GM23338 (cell line): ENCODE data around the gene SH2D4B. TPM values are rescaled to one million over a fixed set of nuclear protein-coding genes. Genes with fewer than 3 reads are reported as not detected.

Experiments
- ATAC-seq: fragments of 200-7000 bp; cut with Tn5 transposase; 3 replicates; pipeline ENCODE4 v1.9.1; 2020
- DNase-seq: peaks from one replicate; pipeline ENCODE4 v3.0.0-alpha.2; 2015; ENCODE audit warnings: low spot score
- H2AFZ ChIP-seq: fragments of 200-600 bp; sonication (generic); 2 replicates; pipeline ENCODE4 v1.8.0; 2016; ENCODE audit warnings: antibody characterized with exemption, mild to moderate bottlenecking, moderate library complexity
- H3F3A ChIP-seq: fragments of 200-600 bp; sonication (generic); replicated peaks from 2 replicates; pipeline ENCODE4 v1.8.0; 2017; ENCODE audit warnings: antibody characterized with exemption, mixed run types, low read depth
- H3K27ac ChIP-seq: fragments of 200-600 bp; sonication (generic); 2 replicates; pipeline ENCODE4 v1.6.1; 2016; ENCODE audit warnings: low read depth
- H3K27me3 ChIP-seq: fragments of 200-600 bp; sonication (generic); 2 replicates; pipeline ENCODE4 v1.8.0; 2016; ENCODE audit warnings: mild to moderate bottlenecking, mixed run types, moderate library complexity; ENCODE audit not compliant: insufficient read depth
- H3K36me3 ChIP-seq: fragments of 200-600 bp; sonication (generic); 2 replicates; pipeline ENCODE4 v1.8.0; 2016; ENCODE audit warnings: mild to moderate bottlenecking; ENCODE audit not compliant: insufficient read depth
- H3K4me1 ChIP-seq: fragments of 200-600 bp; sonication (generic); 2 replicates; pipeline ENCODE4 v1.8.0; 2016; ENCODE audit warnings: mild to moderate bottlenecking, moderate library complexity; ENCODE audit not compliant: insufficient read depth
- H3K4me2 ChIP-seq: fragments of 200-600 bp; sonication (generic); 2 replicates; pipeline ENCODE4 v1.7.1; 2017; ENCODE audit warnings: mixed run types
- H3K4me3 ChIP-seq: fragments of 200-600 bp; sonication (generic); 2 replicates; pipeline ENCODE4 v1.6.1; 2016; ENCODE audit warnings: mixed run types
- H3K79me2 ChIP-seq: fragments of 200-600 bp; sonication (generic); replicated peaks from 2 replicates; pipeline ENCODE4 v1.8.0; 2017; ENCODE audit warnings: mild to moderate bottlenecking; ENCODE audit not compliant: insufficient read depth
- H3K9me2 ChIP-seq: fragments of 200-600 bp; sonication (generic); 2 replicates; pipeline ENCODE4 v1.8.0; 2017; ENCODE audit not compliant: insufficient read depth
- H4K20me1 ChIP-seq: fragments of 200-600 bp; sonication (generic); replicated peaks from 2 replicates; pipeline ENCODE4 v1.8.0; 2017; ENCODE audit warnings: mild to moderate bottlenecking; ENCODE audit not compliant: insufficient read depth
- H3K27ac Mint-ChIP-seq: 2 replicates; pipeline ENCODE4 v1.8.0; 2020; ENCODE audit warnings: inconsistent platforms, mild to moderate bottlenecking, moderate library complexity, mixed read lengths
- H3K27me3 Mint-ChIP-seq: 3 replicates; pipeline ENCODE4 v1.8.0; 2022; ENCODE audit warnings: low read depth, mild to moderate bottlenecking, moderate library complexity, mixed read lengths, inconsistent platforms; ENCODE audit not compliant: insufficient read depth, poor library complexity
- H3K36me3 Mint-ChIP-seq: 3 replicates; pipeline ENCODE4 v1.8.0; 2021; ENCODE audit warnings: low read depth, mild to moderate bottlenecking, inconsistent platforms, moderate library complexity, mixed read lengths
- H3K4me1 Mint-ChIP-seq: 3 replicates; pipeline ENCODE4 v1.8.0; 2020; ENCODE audit warnings: mild to moderate bottlenecking, inconsistent platforms, mixed read lengths
- H3K4me3 Mint-ChIP-seq: 3 replicates; pipeline ENCODE4 v1.8.0; 2021; ENCODE audit warnings: moderate library complexity, mild to moderate bottlenecking, inconsistent platforms, mixed read lengths
- H3K9me3 Mint-ChIP-seq: 3 replicates; pipeline ENCODE4 v1.8.0; 2020; ENCODE audit warnings: moderate library complexity, mild to moderate bottlenecking, inconsistent platforms, mixed read lengths
- CREB1 ChIP-seq: fragments of 250-450 bp; sonication (Bioruptor Pico); IDR thresholded peaks from 2 replicates; pipeline ENCODE4 v1.5.0; 2020; ENCODE audit warnings: low read depth, mild to moderate bottlenecking, moderate library complexity
- EZH2 ChIP-seq: fragments of 200-600 bp; sonication (generic); IDR thresholded peaks from one replicate; pipeline ENCODE4 v1.8.0; 2017; ENCODE audit warnings: antibody characterized with exemption, mild to moderate bottlenecking, low read depth; ENCODE audit not compliant: unreplicated experiment
- EZH2phosphoT487 ChIP-seq: fragments of 200-600 bp; sonication (generic); IDR thresholded peaks from one replicate; pipeline ENCODE4 v1.8.1; 2018; ENCODE audit warnings: antibody characterized with exemption; ENCODE audit not compliant: unreplicated experiment
- JUNB ChIP-seq: IDR thresholded peaks from one replicate; pipeline ENCODE4 v1.6.1; 2016; ENCODE audit warnings: antibody characterized with exemption; ENCODE audit not compliant: unreplicated experiment
- NANOG ChIP-seq: IDR thresholded peaks from 2 replicates; pipeline ENCODE4 v1.6.1; 2016; ENCODE audit warnings: antibody characterized with exemption, borderline replicate concordance
- POLR2AphosphoS5 ChIP-seq: IDR thresholded peaks from 2 replicates; pipeline ENCODE4 v1.6.1; 2016; ENCODE audit warnings: antibody characterized with exemption, low read depth
- STAT1 ChIP-seq: IDR thresholded peaks from one replicate; pipeline ENCODE4 v1.6.1; 2016; ENCODE audit warnings: antibody characterized with exemption; ENCODE audit not compliant: unreplicated experiment
- ZNF114 ChIP-seq: fragments of 250-450 bp; sonication (Bioruptor Pico); IDR thresholded peaks from 2 replicates; pipeline ENCODE4 v1.5.0; 2020; ENCODE audit warnings: mild to moderate bottlenecking, moderate library complexity
- ZNF331 ChIP-seq: fragments of 250-450 bp; sonication (Bioruptor Pico); IDR thresholded peaks from 2 replicates; pipeline ENCODE4 v1.5.0; 2020; ENCODE audit warnings: low read depth, mild to moderate bottlenecking, moderate library complexity
- polyA plus RNA-seq: library from polyadenylated mRNA; unstranded; fragments of >200 nt; fragmentation: Nextera tagmentation; extraction: Ambion mirVana; gene quantifications from 2 replicates; pipeline ENCODE4 v1.2.1, GENCODE V29; 2016
- total RNA-seq: library from RNA; depleted of rRNA; stranded (reverse); fragments of >200 nt; shearing (Covaris generic); gene quantifications from 2 replicates; pipeline ENCODE4 v1.2.3, GENCODE V29; 2014
- TF ChIP-seq, protein P1 (sequence below): IDR thresholded peaks from 2 replicates; pipeline ENCODE4 v1.6.1; 2016; ENCODE audit warnings: antibody characterized with exemption
- TF ChIP-seq, protein P2 (sequence below): fragments of 250-450 bp; sonication (Bioruptor Pico); IDR thresholded peaks from 2 replicates; pipeline ENCODE4 v1.5.0; 2020; ENCODE audit warnings: mild to moderate bottlenecking, moderate library complexity
- TF ChIP-seq, protein P3 (sequence below), 2 experiments: fragments of 200-600 bp in 1 of 2; sonication (generic) in 1 of 2; conservative IDR thresholded peaks; 2 replicates each; pipeline versions ENCODE4 v1.5.1 to v1.6.1; 2016 to 2017; ENCODE audit warnings: antibody characterized with exemption in 2 of 2, low read depth in 2 of 2, mild to moderate bottlenecking in 2 of 2, moderate library complexity in 1 of 2
- TF ChIP-seq, protein P4 (sequence below): IDR thresholded peaks from one replicate; pipeline ENCODE4 v1.6.1; 2018; ENCODE audit warnings: antibody characterized with exemption; ENCODE audit not compliant: unreplicated experiment

SH2D4B gene
- total and polyA plus RNA-seq, 2 experiments from 2014 or later, result 0.08 TPM; not detected in 1

DNA sequence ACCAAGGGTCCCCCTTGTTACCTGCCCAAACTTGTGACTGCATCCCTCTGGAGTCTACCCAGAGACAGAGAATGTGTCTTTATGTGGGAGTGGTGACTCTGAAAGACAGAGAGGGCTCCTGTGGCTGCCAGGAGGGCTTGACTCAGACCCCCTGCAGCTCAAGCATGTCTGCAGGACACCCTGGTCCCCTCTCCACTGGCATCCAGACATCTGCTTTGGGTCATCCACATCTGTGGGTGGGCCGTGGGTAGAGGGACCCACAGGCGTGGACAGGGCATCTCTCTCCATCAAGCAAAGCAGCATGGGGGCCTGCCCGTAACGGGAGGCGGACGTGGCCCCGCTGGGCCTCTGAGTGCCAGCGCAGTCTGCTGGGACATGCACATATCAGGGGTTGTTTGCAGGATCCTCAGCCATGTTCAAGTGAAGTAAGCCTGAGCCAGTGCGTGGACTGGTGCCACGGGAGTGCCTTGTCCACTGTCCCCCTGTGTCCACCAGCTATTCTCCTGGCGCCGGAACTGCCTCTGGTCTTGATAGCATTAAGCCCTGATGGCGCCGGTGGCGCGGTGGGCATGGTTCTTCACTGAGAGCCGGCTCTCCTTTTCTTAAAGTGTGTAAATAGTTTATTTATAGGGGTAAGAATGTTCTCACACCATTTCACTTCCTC is 19.4 kb upstream of the SH2D4B start:
- H3K27me3 Mint-ChIP-seq, result peaks cover 7% of the 10 kb centered on the region
- no peak overlapping the region for H3K4me2 ChIP-seq
- TF ChIP-seq ZNF331 (CRISPR knock-in tag) (no peak), EZH2phosphoT487 (no peak), EZH2 (no peak), NANOG (no peak), CREB1 (CRISPR knock-in tag) (no peak), ZNF114 (CRISPR knock-in tag) (no peak), JUNB (no peak), STAT1 (no peak), POLR2AphosphoS5 (no peak)
- TF ChIP-seq, protein P1, sequence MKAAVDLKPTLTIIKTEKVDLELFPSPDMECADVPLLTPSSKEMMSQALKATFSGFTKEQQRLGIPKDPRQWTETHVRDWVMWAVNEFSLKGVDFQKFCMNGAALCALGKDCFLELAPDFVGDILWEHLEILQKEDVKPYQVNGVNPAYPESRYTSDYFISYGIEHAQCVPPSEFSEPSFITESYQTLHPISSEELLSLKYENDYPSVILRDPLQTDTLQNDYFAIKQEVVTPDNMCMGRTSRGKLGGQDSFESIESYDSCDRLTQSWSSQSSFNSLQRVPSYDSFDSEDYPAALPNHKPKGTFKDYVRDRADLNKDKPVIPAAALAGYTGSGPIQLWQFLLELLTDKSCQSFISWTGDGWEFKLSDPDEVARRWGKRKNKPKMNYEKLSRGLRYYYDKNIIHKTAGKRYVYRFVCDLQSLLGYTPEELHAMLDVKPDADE, result no peak
- TF ChIP-seq, protein P2, sequence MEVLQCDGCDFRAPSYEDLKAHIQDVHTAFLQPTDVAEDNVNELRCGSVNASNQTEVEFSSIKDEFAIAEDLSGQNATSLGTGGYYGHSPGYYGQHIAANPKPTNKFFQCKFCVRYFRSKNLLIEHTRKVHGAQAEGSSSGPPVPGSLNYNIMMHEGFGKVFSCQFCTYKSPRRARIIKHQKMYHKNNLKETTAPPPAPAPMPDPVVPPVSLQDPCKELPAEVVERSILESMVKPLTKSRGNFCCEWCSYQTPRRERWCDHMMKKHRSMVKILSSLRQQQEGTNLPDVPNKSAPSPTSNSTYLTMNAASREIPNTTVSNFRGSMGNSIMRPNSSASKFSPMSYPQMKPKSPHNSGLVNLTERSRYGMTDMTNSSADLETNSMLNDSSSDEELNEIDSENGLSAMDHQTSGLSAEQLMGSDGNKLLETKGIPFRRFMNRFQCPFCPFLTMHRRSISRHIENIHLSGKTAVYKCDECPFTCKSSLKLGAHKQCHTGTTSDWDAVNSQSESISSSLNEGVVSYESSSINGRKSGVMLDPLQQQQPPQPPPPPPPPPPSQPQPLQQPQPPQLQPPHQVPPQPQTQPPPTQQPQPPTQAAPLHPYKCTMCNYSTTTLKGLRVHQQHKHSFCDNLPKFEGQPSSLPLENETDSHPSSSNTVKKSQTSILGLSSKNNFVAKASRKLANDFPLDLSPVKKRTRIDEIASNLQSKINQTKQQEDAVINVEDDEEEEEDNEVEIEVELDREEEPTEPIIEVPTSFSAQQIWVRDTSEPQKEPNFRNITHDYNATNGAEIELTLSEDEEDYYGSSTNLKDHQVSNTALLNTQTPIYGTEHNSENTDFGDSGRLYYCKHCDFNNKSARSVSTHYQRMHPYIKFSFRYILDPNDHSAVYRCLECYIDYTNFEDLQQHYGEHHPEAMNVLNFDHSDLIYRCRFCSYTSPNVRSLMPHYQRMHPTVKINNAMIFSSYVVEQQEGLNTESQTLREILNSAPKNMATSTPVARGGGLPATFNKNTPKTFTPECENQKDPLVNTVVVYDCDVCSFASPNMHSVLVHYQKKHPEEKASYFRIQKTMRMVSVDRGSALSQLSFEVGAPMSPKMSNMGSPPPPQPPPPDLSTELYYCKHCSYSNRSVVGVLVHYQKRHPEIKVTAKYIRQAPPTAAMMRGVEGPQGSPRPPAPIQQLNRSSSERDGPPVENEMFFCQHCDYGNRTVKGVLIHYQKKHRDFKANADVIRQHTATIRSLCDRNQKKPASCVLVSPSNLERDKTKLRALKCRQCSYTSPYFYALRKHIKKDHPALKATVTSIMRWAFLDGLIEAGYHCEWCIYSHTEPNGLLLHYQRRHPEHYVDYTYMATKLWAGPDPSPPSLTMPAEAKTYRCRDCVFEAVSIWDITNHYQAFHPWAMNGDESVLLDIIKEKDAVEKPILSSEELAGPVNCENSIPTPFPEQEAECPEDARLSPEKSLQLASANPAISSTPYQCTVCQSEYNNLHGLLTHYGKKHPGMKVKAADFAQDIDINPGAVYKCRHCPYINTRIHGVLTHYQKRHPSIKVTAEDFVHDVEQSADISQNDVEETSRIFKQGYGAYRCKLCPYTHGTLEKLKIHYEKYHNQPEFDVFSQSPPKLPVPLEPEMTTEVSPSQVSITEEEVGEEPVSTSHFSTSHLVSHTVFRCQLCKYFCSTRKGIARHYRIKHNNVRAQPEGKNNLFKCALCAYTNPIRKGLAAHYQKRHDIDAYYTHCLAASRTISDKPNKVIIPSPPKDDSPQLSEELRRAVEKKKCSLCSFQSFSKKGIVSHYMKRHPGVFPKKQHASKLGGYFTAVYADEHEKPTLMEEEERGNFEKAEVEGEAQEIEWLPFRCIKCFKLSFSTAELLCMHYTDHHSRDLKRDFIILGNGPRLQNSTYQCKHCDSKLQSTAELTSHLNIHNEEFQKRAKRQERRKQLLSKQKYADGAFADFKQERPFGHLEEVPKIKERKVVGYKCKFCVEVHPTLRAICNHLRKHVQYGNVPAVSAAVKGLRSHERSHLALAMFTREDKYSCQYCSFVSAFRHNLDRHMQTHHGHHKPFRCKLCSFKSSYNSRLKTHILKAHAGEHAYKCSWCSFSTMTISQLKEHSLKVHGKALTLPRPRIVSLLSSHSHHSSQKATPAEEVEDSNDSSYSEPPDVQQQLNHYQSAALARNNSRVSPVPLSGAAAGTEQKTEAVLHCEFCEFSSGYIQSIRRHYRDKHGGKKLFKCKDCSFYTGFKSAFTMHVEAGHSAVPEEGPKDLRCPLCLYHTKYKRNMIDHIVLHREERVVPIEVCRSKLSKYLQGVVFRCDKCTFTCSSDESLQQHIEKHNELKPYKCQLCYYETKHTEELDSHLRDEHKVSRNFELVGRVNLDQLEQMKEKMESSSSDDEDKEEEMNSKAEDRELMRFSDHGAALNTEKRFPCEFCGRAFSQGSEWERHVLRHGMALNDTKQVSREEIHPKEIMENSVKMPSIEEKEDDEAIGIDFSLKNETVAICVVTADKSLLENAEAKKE (CRISPR knock-in tag), result no peak
- TF ChIP-seq, protein P3, sequence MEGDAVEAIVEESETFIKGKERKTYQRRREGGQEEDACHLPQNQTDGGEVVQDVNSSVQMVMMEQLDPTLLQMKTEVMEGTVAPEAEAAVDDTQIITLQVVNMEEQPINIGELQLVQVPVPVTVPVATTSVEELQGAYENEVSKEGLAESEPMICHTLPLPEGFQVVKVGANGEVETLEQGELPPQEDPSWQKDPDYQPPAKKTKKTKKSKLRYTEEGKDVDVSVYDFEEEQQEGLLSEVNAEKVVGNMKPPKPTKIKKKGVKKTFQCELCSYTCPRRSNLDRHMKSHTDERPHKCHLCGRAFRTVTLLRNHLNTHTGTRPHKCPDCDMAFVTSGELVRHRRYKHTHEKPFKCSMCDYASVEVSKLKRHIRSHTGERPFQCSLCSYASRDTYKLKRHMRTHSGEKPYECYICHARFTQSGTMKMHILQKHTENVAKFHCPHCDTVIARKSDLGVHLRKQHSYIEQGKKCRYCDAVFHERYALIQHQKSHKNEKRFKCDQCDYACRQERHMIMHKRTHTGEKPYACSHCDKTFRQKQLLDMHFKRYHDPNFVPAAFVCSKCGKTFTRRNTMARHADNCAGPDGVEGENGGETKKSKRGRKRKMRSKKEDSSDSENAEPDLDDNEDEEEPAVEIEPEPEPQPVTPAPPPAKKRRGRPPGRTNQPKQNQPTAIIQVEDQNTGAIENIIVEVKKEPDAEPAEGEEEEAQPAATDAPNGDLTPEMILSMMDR (conservative IDR thresholded peaks at IDR 0.05; ENCODE audit: low read depth in 2 of 2), result no peak
- TF ChIP-seq, protein P4, sequence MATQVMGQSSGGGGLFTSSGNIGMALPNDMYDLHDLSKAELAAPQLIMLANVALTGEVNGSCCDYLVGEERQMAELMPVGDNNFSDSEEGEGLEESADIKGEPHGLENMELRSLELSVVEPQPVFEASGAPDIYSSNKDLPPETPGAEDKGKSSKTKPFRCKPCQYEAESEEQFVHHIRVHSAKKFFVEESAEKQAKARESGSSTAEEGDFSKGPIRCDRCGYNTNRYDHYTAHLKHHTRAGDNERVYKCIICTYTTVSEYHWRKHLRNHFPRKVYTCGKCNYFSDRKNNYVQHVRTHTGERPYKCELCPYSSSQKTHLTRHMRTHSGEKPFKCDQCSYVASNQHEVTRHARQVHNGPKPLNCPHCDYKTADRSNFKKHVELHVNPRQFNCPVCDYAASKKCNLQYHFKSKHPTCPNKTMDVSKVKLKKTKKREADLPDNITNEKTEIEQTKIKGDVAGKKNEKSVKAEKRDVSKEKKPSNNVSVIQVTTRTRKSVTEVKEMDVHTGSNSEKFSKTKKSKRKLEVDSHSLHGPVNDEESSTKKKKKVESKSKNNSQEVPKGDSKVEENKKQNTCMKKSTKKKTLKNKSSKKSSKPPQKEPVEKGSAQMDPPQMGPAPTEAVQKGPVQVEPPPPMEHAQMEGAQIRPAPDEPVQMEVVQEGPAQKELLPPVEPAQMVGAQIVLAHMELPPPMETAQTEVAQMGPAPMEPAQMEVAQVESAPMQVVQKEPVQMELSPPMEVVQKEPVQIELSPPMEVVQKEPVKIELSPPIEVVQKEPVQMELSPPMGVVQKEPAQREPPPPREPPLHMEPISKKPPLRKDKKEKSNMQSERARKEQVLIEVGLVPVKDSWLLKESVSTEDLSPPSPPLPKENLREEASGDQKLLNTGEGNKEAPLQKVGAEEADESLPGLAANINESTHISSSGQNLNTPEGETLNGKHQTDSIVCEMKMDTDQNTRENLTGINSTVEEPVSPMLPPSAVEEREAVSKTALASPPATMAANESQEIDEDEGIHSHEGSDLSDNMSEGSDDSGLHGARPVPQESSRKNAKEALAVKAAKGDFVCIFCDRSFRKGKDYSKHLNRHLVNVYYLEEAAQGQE, result no peak
- peaks cover 57% of the 10 kb centered on the region for H3K36me3 Mint-ChIP-seq
- no peak for DNase-seq
- H3K9me2 ChIP-seq, result no peaks in the 10 kb centered on the region
- H3K27ac ChIP-seq, result no peak overlapping the region
- no peaks in the 10 kb centered on the region for H4K20me1 ChIP-seq
- no peak overlapping the region for H3K27ac Mint-ChIP-seq
- no peak overlapping the region for H3K4me3 Mint-ChIP-seq
- no peaks in the 10 kb centered on the region for H3F3A ChIP-seq
- no peak overlapping the region for H3K4me3 ChIP-seq
- no peak for ATAC-seq
- no peaks in the 10 kb centered on the region for H3K4me1 ChIP-seq
- no peaks in the 10 kb centered on the region for H3K79me2 ChIP-seq
- H3K36me3 ChIP-seq, result 0 out of 2 replicates have a peak, but pooled peaks cover 3% of the 10 kb centered on the region
- no peak overlapping the region for H2AFZ ChIP-seq
- H3K27me3 ChIP-seq, result no peaks in the 10 kb centered on the region
- H3K9me3 Mint-ChIP-seq, result no peaks in the 10 kb centered on the region
- peaks cover 8% of the 10 kb centered on the region; the same call in 2 of the 3 replicates for H3K4me1 Mint-ChIP-seq
